ENCODE measurements around the gene DDX11. TPM values are rescaled to one million over a fixed set of nuclear protein-coding genes. Genes with fewer than 3 reads are reported as not detected.
"Not testable (repeated sequence)": the region's sequence is repeated elsewhere in the genome, so short reads cannot be mapped to it uniquely, and the experiment has no call there.

The DDX11 gene
- total RNA-seq, 1 donor, result 33.9 TPM

DNA sequence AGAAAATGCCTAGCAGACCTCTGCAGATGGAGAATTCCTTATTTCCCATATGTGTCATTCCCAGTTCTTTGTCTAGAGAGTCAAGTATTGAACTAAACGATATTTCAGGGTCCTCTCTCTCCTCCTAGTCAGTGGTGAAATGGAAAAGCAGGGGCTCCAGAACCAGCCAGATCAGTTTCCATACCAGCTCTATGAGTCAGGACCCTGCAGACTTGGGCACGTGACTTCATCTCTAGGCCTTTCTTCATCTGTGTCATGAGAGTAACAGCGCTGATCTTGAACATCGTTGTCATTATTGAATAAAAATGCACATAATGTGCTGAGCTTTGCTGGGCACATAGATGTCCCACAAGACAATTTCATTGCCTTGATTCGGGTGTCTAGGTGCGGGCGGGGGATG lies 23.1 kb upstream of the DDX11 start:
- not testable (repeated sequence) for H3K4me1 ChIP-seq (ENCODE audit: insufficient read depth, low read length)

DNA sequence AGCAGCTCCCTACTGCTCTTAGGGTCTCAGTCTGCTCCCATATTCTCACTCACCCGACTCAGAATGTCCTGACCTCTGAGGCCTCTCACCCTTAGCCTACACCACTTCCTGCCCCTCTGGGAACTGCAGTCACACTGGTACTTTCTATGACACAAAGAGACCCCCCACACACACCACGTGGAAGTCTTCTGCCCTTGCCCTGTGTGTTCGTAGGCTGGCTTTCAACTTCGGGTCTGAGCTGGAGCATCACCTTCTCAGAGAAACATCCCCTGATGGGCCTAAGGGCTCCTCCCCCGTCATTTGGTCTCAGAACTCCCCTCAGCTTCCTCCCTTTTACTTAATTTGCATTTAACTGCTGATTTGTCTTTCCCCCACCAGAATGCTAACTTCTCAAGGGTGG lies 22.0 kb upstream of the DDX11 start:
- not testable (repeated sequence) for H3K27me3 ChIP-seq (ENCODE audit: insufficient read depth, low read length); H3K9me3 ChIP-seq (ENCODE audit: low read depth, low read length); H3K4me3 ChIP-seq (ENCODE audit: low read length); H3K4me1 ChIP-seq (ENCODE audit: insufficient read depth, low read length)

More for the DNA sequence above, 23.1 kb upstream of the DDX11 start:
- H3K9me3 ChIP-seq (ENCODE audit: low read depth, low read length); H3K4me3 ChIP-seq (ENCODE audit: low read length); H3K27me3 ChIP-seq (ENCODE audit: insufficient read depth, low read length): not testable (repeated sequence)

DNA sequence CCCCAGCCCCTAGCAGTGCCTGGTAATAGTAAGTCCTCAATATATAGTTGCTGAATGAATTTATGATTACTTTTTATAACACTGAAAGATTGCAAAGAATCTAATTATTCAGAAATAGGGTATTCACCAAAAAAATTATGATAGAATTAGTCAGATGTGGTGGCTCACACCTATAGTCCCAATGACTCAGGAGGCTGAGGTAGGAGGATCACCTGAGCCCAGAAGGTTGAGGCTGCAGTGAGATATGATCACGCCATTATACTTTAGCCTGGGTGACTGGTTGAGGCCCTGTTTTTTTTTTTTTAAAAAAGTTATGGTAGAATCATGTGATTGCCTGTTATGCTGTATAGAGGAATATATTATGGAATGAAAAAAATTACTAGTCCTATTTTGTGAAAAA lies 21.5 kb upstream of the DDX11 start:
- not testable (repeated sequence) for H3K9me3 ChIP-seq (ENCODE audit: low read depth, low read length); H3K4me1 ChIP-seq (ENCODE audit: insufficient read depth, low read length); H3K4me3 ChIP-seq (ENCODE audit: low read length); H3K27me3 ChIP-seq (ENCODE audit: insufficient read depth, low read length)

DNA sequence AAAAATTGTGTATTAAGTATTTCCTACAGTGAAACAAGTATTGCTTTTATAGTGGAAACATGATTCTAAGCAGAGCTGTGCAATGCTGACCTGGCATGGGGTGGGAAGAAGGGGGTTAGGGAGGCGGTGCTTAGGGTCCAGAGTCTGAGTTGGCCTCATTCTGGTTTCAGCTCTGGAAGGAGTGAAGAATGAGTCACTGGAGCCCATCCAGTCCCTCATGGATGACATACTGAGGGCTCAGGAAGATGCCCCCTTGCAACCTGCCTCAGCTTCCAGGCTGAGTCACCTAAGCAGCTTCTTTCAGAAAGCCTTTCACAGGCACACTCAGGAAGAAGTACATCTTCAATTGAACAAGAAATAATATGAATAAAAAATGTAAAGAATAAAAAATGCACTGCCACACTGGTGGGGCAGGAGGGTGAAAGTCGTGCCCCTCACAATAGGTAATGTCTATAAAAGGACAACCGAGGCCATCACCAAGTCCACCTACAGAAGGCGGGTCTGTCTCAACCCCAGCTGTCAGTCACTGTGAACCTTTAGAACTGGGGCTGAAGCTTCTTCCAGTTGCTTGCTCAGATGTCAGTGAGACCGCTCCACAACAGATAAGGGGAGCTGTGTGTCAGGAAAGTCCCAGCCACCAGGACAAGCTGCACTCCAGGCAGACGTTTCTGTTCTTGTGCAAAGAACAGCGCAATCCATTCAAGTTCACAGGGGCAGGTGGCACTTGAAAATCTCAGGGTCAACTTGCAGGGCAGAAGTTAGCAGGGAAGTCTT lies 20.8 kb upstream of the DDX11 start:
- not testable (repeated sequence) for H3K27me3 ChIP-seq (ENCODE audit: insufficient read depth, low read length); H3K9me3 ChIP-seq (ENCODE audit: low read depth, low read length); H3K4me3 ChIP-seq (ENCODE audit: low read length); H3K4me1 ChIP-seq (ENCODE audit: insufficient read depth, low read length)

DNA sequence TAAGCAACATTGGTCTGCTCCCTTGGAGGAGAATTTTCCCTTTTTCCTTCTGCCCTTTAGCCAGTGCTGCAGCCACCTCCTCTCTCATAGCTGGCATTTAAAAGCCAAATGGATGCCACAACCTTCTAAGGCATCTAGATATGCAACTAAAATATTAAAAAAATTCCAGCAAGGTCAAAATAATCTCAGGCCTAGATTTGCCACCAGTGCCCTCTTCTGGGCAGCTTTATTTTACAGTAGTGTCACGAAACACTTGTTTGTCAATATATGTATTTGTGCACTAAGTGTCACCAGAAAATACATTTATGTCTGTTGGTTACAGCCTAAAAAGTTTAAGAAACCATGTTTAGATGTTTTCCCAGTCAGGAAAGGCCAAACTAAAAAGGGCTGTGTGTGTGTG lies 19.7 kb upstream of the DDX11 start:
- H3K4me1 ChIP-seq (ENCODE audit: insufficient read depth, low read length); H3K27me3 ChIP-seq (ENCODE audit: insufficient read depth, low read length); H3K9me3 ChIP-seq (ENCODE audit: low read depth, low read length); H3K4me3 ChIP-seq (ENCODE audit: low read length): not testable (repeated sequence)

DNA sequence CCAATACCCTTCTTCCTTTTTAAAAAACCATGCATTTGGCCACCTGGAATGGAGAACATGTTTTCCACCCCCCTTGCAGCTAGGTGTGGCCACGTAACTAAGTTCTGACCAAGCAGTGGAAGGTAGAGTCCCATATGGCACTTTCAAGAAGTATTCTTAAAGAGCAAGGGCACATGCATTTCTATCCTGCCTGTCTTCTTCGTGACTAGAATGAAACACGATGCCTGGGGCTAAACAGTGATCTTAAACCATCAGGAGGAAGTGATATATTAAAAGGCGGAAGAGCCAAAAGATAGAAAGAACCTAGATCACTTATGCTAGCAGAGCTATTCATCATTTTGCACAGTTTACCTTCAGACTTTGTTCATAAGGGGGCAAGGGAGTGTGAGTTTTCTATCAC lies 16.0 kb upstream of the DDX11 start:
- Histone ChIP-seq H3K9me3 (ENCODE audit: low read depth, low read length) (no peaks in the 10 kb centered on the region), H3K4me3 (ENCODE audit: low read length) (no peak overlapping the region), H3K4me1 (ENCODE audit: insufficient read depth, low read length) (no peaks in the 10 kb centered on the region), H3K27me3 (ENCODE audit: insufficient read depth, low read length) (no peaks in the 10 kb centered on the region)

DNA sequence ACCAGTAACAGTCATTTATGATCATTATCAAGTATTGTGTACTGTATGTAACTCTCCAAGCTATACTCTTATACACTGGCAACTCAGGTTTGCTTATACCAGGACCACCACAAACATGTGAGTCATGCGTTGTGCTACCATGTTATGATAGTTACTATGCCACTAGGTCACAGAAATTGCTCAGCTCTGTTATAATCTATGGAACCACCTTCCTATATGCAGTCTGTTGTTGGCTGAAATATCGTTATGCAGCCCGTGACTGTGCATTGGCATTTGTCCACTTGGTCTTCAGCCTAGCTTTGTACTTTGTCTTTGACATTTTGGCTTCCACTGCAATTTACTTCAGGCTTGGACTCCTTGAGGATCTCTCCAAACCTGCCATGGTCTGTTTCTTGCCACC lies 7.5 kb upstream of the DDX11 start:
- not testable (repeated sequence) for H3K4me3 ChIP-seq (ENCODE audit: low read length); H3K4me1 ChIP-seq (ENCODE audit: insufficient read depth, low read length); H3K9me3 ChIP-seq (ENCODE audit: low read depth, low read length); H3K27me3 ChIP-seq (ENCODE audit: insufficient read depth, low read length)

DNA sequence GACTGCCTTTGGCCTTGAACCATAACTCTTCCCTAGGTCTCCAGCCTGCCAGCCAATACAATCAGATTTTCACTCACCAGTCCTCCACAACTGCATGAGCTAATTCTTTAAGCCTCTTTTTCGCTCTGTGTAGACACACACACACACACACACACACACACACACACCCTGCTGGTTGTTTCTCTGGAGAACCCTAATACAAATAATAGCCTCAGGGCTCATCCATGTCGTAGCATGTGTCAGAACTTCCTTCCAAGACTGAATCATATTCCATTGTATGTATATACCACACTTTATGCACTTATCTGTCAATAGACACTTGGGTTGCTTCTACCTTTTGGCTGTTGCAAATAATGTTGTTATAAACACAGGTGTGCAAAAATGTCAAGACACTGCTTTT lies 6.0 kb upstream of the DDX11 start:
- not testable (repeated sequence) for H3K27me3 ChIP-seq (ENCODE audit: insufficient read depth, low read length); H3K9me3 ChIP-seq (ENCODE audit: low read depth, low read length); H3K4me1 ChIP-seq (ENCODE audit: insufficient read depth, low read length); H3K4me3 ChIP-seq (ENCODE audit: low read length)

DNA sequence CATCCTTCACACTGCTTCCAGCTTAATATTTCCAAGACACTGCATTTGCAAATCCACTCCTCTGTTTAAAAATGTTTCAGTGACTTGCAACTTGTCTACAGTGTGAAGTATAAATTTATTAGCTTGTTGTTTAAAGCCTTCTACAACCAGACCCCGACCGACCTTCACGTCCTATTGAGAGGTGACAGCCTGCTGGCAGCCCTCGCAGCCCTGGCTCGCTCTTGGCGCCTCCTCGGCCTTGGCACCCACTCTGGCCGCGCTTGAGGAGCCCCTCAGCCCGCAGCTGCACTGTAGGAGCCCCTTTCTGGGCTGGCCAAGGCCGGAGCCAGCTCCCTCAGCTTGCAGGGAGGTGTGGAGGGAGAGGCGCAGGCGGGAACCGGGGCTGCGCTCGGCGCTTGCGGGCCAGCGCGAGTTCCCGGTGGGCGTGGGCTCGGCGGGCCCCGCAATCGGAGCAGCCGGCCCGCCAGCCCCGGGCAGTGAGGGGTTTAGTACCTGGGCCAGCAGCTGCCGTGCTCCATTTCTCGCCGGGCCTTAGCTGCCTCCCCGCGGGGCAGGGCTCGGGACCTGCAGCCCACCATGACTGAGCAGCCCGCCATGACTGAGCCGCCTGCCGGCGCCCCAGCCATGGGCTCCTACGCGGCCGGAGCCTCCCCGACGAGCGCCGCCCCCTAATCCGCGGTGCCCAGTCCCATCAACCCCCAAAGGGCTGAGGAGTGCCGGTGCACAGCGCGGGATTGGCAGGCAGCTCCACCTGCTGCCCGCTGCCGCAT lies 2.5 kb upstream of the DDX11 start:
- H3K4me1 ChIP-seq (ENCODE audit: insufficient read depth, low read length), result peaks cover 14% of the 10 kb centered on the region
- H3K4me3 ChIP-seq (ENCODE audit: low read length); H3K9me3 ChIP-seq (ENCODE audit: low read depth, low read length); H3K27me3 ChIP-seq (ENCODE audit: insufficient read depth, low read length): not testable (repeated sequence)

DNA sequence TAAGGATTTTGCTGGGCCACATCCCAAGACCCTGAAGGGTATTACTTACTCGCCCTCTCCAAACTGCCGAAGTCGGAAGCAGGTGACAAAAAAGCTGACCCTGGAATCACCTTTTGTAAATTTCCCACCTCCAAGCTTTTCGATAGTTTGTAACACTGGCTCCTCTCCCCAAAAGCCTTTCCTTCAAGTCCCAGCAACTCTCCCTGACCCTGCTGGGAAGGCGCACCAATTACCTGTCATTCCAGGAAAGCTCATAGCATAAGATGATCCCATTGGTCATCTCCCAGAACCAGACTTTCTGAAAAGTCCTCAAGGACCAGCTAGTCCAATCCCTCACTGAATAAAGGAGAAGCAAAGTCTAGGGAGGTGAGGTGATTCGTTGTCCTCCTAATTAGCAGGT lies 698 bp upstream of the DDX11 start:
- H3K4me1 ChIP-seq (ENCODE audit: insufficient read depth, low read length), result peaks cover 14% of the 10 kb centered on the region
- H3K27me3 ChIP-seq (ENCODE audit: insufficient read depth, low read length); H3K4me3 ChIP-seq (ENCODE audit: low read length); H3K9me3 ChIP-seq (ENCODE audit: low read depth, low read length): not testable (repeated sequence)

DNA sequence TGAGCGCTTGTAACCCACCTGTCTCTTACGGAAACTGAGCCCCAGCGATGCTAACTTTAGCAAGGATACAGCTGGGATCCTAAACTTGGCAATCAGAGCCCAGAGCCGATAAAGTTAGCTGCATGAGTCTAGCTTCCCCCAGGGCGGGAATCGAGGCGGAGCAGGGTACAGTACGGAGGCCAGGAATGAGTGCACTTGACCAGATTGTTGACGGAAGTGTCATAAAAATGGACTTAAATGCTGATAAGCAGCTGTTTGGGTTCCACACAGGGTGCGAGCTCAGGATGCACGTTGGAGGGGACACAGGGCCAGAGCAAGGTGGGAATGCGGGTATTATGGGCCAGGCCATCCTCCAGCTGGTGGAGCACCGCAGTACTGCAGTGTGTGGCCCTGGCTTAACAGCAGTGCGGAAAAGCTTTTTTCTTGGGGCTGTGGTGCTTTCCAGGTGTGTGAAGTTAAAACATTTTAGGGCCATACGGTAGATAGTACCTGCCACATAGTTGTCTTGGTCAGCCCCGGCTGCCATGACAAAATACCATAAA lies 744 bp downstream of the DDX11 start:
- H3K27me3 ChIP-seq (ENCODE audit: insufficient read depth, low read length); H3K9me3 ChIP-seq (ENCODE audit: low read depth, low read length): not testable (repeated sequence)
- peaks cover 14% of the 10 kb centered on the region for H3K4me1 ChIP-seq (ENCODE audit: insufficient read depth, low read length)
- H3K4me3 ChIP-seq (ENCODE audit: low read length), result peak overlapping the region; percentile 61

DNA sequence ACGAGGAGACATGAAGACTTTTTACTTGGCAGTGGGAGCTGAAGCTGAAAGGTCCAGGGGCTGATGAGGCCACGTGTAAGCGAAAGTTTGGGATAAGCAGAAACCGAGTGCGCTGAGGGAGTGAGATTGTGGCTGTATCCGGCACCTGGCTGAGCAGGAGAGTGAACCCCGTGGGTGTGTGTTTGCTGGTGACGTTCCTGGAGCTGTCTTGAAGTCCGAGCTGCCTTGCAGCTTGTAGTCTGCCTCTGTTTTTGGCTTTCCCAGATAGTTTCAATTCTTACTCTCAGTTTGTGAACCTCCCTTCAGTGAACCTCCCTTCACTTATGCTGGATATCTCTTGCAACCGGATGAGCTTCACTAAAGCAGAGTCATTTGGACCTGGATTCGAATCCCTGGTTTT lies 2.5 kb downstream of the DDX11 start:
- H3K27me3 ChIP-seq (ENCODE audit: insufficient read depth, low read length); H3K9me3 ChIP-seq (ENCODE audit: low read depth, low read length); H3K4me3 ChIP-seq (ENCODE audit: low read length): not testable (repeated sequence)
- peaks cover 14% of the 10 kb centered on the region for H3K4me1 ChIP-seq (ENCODE audit: insufficient read depth, low read length)

DNA sequence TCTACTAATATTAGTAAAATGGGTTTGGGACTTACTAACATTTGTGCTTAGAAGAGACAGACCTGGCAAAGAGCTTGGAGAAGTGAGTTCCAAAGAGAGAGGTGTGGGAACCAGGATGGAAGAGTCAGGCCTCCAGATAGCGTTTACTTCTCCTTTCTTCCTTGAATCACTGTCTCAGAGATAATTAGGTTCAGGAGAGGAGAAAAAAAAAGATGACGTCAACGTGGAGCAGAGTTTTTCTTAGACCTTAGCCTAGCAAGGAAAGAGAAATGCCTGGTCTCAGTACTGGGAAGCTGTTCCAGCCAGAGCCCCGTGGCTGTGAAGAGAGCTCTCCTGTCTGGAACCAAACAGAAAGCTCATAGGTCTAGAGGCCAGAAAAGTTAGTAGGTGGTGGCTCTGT lies 3.4 kb downstream of the DDX11 start:
- not testable (repeated sequence) for H3K4me3 ChIP-seq (ENCODE audit: low read length); H3K9me3 ChIP-seq (ENCODE audit: low read depth, low read length); H3K27me3 ChIP-seq (ENCODE audit: insufficient read depth, low read length)
- peaks cover 14% of the 10 kb centered on the region for H3K4me1 ChIP-seq (ENCODE audit: insufficient read depth, low read length)

DNA sequence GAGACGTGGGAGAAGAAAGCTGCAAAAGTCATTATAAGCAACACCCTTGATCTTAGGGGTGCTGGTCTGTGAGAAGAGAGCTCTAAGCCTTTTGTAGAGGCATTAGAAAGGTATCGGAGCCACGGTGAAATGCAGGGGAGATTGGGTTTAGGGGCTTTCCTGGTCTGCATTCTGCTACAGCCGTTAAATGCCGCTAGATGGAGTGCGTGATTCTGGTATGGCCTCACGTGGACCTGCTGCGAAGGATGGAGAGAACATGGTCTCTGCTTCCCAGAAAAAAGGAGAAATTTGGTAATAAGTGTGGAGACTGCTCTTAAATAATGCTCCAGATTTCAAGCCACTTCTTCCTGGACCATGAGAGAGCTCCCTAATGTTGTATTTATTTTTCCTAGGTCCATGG lies 4.3 kb downstream of the DDX11 start:
- H3K4me3 ChIP-seq (ENCODE audit: low read length); H3K27me3 ChIP-seq (ENCODE audit: insufficient read depth, low read length); H3K9me3 ChIP-seq (ENCODE audit: low read depth, low read length): not testable (repeated sequence)
- peaks cover 11% of the 10 kb centered on the region for H3K4me1 ChIP-seq (ENCODE audit: insufficient read depth, low read length)

DNA sequence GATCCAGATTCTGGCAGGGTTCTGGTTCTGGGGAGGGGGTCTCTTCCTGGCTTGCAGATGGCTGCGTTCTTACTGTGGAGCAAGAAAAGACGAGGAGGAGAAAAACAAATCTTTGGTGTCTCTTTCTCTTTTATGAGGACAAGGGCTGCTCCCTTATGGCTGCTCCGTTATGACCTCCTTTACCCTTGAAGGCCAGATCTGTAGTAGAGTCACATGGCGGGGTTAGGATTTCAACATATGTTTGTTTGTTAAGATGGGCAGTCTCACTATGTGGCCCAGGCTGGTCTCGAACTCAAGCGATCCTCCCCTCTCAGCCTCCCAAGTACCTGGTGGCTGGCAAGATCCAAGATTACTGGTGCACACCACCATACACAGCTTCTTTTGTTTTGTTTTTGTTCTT lies 5.8 kb downstream of the DDX11 start:
- not testable (repeated sequence) for H3K27me3 ChIP-seq (ENCODE audit: insufficient read depth, low read length); H3K4me3 ChIP-seq (ENCODE audit: low read length); H3K4me1 ChIP-seq (ENCODE audit: insufficient read depth, low read length); H3K9me3 ChIP-seq (ENCODE audit: low read depth, low read length)

DNA sequence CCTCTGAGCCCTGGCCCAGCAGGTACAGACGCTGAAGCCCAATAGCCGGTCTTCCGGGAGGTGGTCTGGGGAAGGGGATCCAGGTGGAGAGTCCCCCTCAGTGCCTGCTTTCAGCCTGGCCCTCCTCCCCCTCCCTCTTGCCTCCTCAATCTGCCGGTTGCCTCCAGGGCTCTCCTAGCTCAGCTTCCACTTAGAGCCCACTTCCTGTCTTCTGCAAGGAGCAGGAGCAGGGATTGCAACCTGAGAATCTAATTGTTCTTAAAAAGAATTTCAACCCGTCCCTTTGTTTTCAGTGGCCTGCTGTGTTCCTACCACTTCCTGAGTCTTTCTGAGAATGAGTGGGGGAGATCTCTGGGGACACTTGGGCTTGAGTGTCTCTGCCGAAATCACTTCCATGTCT lies 6.6 kb downstream of the DDX11 start:
- H3K4me1 ChIP-seq (ENCODE audit: insufficient read depth, low read length); H3K9me3 ChIP-seq (ENCODE audit: low read depth, low read length); H3K4me3 ChIP-seq (ENCODE audit: low read length); H3K27me3 ChIP-seq (ENCODE audit: insufficient read depth, low read length): not testable (repeated sequence)
